Fibroblast of the aortic adventitia (primary cell): ENCODE measurements around the gene SLC6A19. TPM values are rescaled to one million over a fixed set of nuclear protein-coding genes. Genes with fewer than 3 reads are reported as not detected.

Experiments
- DNase-seq: peaks from one replicate; pipeline ENCODE4 v3.0.0-alpha.2; 2010; ENCODE audit warnings: low read depth
- H3K4me3 ChIP-seq: 2 replicates; pipeline ENCODE4 v1.5.1; 2011; ENCODE audit warnings: low read depth, mild to moderate bottlenecking, control low read depth, low read length, moderate library complexity
- CTCF ChIP-seq: IDR thresholded peaks from 2 replicates; pipeline ENCODE4 v1.5.1; 2011; ENCODE audit warnings: mild to moderate bottlenecking, low read length, control low read depth, inconsistent platforms; ENCODE audit not compliant: insufficient read depth
- total RNA-seq: library from RNA; depleted of rRNA; stranded (reverse); fragments of >200 nt; gene quantifications from 2 replicates; pipeline ENCODE4 v1.2.3, GENCODE V29; 2012; ENCODE audit warnings: low replicate concordance

Gene SLC6A19
- total RNA-seq, 1 donor, result not detected

DNA sequence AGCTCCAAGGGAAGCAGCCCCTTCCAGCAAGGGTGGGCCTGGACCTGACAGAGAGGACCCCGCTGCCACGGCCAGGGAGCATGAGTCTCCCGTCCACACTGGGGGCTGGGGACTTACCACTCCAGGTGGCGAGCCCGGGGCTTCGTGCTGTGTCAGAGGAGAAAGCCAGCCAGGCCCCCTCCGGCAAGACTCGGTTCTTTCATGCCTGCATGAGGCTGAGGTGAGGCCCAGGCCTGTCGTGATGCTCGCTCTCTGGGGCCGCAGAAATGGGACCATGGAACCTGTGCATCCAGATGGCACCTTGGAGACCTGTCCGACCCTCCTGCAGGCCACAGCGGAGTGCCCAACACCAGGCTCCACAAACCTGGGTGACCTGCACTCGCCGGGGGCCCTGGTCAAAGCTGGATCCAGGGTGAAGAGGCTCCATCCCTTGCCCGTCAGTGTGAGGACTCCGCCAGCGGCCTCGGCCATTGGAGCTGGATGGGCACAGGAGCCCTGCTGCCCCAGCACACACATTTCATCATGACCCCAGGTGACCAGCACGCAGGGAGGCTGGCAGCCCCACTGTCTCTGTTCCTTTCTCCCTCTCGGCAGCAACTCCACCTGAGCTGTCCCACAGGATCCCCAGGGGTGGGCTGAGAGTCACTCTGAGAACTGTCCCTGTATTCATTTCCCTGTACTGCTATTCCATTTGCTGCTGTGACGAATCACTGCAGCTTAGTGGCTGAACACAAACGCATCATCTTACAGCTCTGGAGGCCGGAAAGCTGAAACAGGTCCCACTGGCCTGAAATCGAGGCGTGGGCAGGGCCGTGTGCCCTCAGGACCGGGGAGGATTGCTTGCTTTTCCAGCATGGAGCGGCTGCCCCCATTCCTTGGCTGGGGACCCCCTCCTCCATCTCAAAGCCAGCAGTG, 48.2 kb downstream of the SLC6A19 start:
- no peak for DNase-seq
- no peak overlapping the region for H3K4me3 ChIP-seq
- no peak for TF ChIP-seq CTCF

GRCh38 chr5:1251678-1252580, 50.5 kb downstream of the SLC6A19 start:
- no peak for TF ChIP-seq CTCF
- no peak overlapping the region for H3K4me3 ChIP-seq
- no peak for DNase-seq

GRCh38 chr5:1252681-1253080, 51.3 kb downstream of the SLC6A19 start:
- TF ChIP-seq CTCF, result no peak
- H3K4me3 ChIP-seq, result no peak overlapping the region
- DNase-seq, result no peak

DNA sequence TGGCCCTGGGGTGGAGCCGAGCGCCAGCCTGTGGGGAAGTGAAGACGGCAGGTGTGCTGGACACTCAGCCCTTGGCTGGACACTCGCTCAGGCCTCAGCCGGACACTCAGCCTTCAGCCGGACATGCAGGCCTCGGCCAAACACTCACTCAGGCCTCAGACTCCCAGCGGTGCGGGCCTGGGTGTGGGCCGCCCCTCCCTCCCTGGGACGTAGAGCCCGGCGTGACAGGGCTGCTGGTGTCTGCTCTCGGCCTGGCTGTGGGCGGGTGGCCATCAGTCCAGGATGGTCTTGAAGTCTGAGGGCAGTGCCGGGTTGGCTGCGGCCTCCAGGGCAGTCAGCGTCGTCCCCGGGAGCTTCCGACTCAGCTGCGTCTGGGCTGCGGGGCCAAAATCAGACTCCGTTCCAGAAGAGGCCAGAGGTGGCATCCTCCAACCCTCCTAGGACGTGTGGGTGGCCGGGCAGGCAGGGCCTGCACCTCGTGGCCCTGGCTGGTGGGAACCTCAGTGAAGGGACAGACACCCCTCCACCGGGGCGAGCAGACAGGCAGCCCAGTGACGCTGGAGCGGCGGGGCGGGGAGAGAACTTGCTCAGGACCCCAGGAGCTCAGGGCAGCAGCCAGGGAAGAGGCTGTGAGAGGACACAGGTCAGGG, 52.2 kb downstream of the SLC6A19 start:
- DNase-seq, result no peak
- TF ChIP-seq CTCF, result no peak
- H3K4me3 ChIP-seq, result no peak overlapping the region

DNA sequence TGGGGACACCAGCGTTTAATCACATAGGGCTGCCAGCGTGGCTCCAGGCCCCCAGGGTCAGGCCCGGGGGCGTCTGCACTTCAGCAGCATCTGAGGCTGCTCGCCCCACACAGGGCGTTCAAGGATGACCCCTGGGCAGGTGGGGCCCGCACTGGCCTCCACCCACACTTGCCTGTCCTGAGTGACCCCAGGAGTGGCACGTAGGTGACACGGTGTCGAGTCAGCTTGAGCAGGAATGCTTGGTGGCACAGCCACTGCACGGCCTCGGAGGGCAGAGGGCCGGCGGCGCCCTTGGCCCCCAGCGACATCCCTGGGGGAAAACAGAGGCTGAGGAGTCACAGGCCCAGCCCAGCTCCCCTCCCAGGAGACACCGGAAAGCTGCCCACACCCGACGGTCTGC, 52.8 kb downstream of the SLC6A19 start:
- no peak for DNase-seq
- no peak for TF ChIP-seq CTCF
- no peak overlapping the region for H3K4me3 ChIP-seq

DNA sequence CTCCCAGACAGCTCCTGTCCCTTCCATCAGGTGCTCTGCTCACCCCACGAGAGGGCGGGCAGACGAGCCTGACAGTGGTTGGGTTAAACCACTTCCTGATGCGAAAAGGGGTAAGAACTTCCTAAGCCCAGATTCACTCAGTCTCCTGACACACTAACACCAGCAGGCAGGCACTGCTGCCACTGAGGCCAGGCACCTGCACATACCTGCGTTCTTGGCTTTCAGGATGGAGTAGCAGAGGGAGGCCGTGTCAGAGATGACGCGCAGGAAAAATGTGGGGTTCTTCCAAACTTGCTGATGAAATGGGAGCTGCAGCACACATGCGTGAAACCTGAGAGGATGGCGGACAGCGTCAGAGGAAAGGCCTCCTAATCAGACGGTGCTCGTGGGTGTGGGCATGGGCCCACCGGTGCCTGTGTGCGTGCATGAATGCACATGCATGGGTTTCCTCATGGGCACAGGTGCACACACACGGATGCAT, 53.7 kb downstream of the SLC6A19 start:
- no peak overlapping the region for H3K4me3 ChIP-seq
- DNase-seq, result no peak
- no peak for TF ChIP-seq CTCF
